Stimulated activated naive B cell treated with anti-CD40 and anti-IgM and Interleukin-4, amounts not matched to agents 10 μg/mL and 1 μg/mL and 100 μg/mL, for 72 hours (primary cell): ENCODE data around the gene TCAP.
A peak's percentile ranks its signal among the peaks of the same experiment; 100 is the strongest.

Experiments
- ATAC-seq, 2 donors: fragments of 150-1000 bp; cut with Tn5 transposase; replicated peaks; 2 replicates each; pipeline ENCODE4 v1.10.0; 2021; ENCODE audit warnings: moderate library complexity in 1 of 2
- DNase-seq: peaks from one replicate; pipeline ENCODE4 v3.0.0; 2021
- H3K27ac Mint-ChIP-seq: one replicate; pipeline ENCODE4 v1.8.0; 2022; ENCODE audit warnings: mild to moderate bottlenecking, mixed read lengths
- H3K27me3 Mint-ChIP-seq, 2 donors: one replicate each; pipeline ENCODE4 v1.8.0; 2022; ENCODE audit warnings: mixed read lengths in 2 of 2
- H3K36me3 Mint-ChIP-seq, 2 donors: one replicate each; pipeline ENCODE4 v1.8.0; 2022; ENCODE audit warnings: mixed read lengths in 2 of 2, mild to moderate bottlenecking in 1 of 2
- H3K4me1 Mint-ChIP-seq, 2 donors: one replicate each; pipeline ENCODE4 v1.8.0; 2022; ENCODE audit warnings: mixed read lengths in 2 of 2, mild to moderate bottlenecking in 1 of 2
- H3K4me3 Mint-ChIP-seq, 2 donors: one replicate each; pipeline ENCODE4 v1.8.0; 2022; ENCODE audit warnings: mild to moderate bottlenecking in 2 of 2, mixed read lengths in 2 of 2, moderate library complexity in 1 of 2
- H3K9me3 Mint-ChIP-seq, 2 donors: one replicate each; pipeline ENCODE4 v1.8.0; 2022; ENCODE audit warnings: mixed read lengths in 2 of 2, mild to moderate bottlenecking in 1 of 2

Gene TCAP

GRCh38 chr17:39650121-39650579 is 15.0 kb upstream of the TCAP start:
- ATAC-seq, result no peak
- DNase-seq, result no peak
- H3K4me3 Mint-ChIP-seq, result no peak overlapping the region
- no peaks in the 10 kb centered on the region for H3K9me3 Mint-ChIP-seq
- no peak overlapping the region for H3K27ac Mint-ChIP-seq
- H3K36me3 Mint-ChIP-seq, result peaks cover 21 to 30% of the 10 kb centered on the region in 2 donors
- no peaks in the 10 kb centered on the region for H3K27me3 Mint-ChIP-seq
- H3K4me1 Mint-ChIP-seq, result peaks cover 30 to 69% of the 10 kb centered on the region in 2 donors

DNA sequence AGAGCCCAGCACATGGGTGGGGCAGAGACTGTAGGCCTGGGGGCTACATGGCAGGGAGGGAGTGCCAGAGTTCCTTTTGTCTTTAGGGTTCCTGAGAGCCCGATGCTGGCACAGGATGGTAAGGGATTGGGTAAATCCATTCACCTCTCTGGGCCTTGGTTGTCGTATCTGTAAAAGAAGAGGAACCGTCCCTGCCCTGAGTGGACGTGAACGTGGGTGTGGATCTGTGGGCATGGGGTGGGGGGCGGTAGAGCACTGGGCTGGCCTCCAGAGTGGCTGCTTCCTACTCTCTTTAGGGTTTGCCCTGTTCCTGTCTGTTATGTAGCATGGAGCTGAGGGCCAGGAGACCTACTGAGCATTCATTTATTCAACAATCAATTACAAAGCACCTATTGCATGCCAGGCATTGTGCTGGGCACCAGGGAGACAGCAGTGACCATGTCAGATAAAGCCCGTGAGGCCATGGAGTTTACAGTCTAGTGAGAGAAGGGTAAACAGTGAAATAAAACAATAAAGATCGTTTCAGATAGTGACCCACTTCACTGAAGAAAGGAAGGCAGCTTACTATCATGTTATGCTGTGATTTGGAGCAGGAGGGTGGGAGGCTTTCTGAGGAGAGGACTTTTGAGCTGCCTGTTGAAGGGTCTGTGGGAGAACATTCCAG is 13.1 kb upstream of the TCAP start:
- Mint-ChIP-seq H3K27ac (no peak overlapping the region), H3K4me3 (no peak overlapping the region), H3K9me3 (no peaks in the 10 kb centered on the region), H3K27me3 (no peaks in the 10 kb centered on the region), H3K4me1 (peaks cover 32 to 73% of the 10 kb centered on the region in 2 donors), H3K36me3 (peaks cover 24 to 40% of the 10 kb centered on the region in 2 donors)
- DNase-seq (no peak), ATAC-seq (no peak)

DNA sequence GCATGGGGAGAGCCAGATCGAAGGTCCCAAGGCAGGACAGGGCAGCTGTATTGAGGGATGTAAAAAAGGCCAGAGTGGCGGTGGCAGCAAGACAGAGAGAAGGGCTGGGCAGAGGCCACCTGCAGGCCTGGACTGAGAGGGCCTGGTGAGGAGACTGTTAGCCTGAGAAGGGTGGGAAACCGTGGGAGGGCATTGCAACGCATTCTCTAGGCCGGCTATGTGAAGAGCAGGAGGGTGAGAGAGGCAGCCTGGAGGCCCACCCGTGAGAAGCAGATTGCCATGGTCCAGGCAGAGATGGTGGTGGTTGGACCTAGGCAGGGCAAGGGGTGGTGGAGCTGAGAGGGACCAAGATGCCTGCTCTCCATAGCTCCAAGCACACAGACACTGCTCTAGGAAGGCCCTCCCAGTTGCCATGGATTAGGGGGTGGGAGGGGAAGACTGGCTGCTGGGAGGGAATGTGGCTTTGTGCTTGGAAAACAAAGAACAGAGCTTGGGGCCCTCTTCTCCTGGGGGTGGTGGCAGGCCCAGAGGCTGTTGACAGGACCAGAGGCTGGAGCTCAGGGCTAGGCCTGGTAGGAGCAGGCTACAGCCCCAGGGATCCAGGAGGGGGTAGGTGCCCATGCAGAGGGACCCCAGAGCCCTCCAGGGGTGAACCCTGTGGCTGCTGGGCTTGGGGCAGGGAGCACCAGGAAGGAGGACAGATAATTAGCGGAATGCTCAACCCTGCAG is 12.4 kb upstream of the TCAP start:
- Mint-ChIP-seq H3K4me1 (peaks cover 33 to 70% of the 10 kb centered on the region in 2 donors), H3K27ac (no peak overlapping the region), H3K4me3 (no peak overlapping the region), H3K27me3 (no peaks in the 10 kb centered on the region), H3K36me3 (peaks cover 26 to 43% of the 10 kb centered on the region in 2 donors), H3K9me3 (no peaks in the 10 kb centered on the region)
- DNase-seq (no peak), ATAC-seq (no peak)

GRCh38 chr17:39653316-39653661 is 11.9 kb upstream of the TCAP start:
- no peak overlapping the region for H3K27ac Mint-ChIP-seq
- peaks cover 38 to 75% of the 10 kb centered on the region in 2 donors for H3K4me1 Mint-ChIP-seq
- no peaks in the 10 kb centered on the region for H3K9me3 Mint-ChIP-seq
- peaks cover 28 to 48% of the 10 kb centered on the region in 2 donors for H3K36me3 Mint-ChIP-seq
- no peaks in the 10 kb centered on the region for H3K27me3 Mint-ChIP-seq
- DNase-seq, result no peak
- no peak overlapping the region for H3K4me3 Mint-ChIP-seq
- no peak for ATAC-seq

- no peaks in the 10 kb centered on the region for H3K27me3 Mint-ChIP-seq
- ATAC-seq, result peak; percentile 83 to 86
- no peak for DNase-seq
- peaks cover 39 to 76% of the 10 kb centered on the region in 2 donors for H3K4me1 Mint-ChIP-seq
- H3K27ac Mint-ChIP-seq, result no peak overlapping the region
- no peaks in the 10 kb centered on the region for H3K9me3 Mint-ChIP-seq
- H3K4me3 Mint-ChIP-seq, result no peak overlapping the region
- H3K36me3 Mint-ChIP-seq, result peaks cover 29 to 53% of the 10 kb centered on the region in 2 donors
Measured at GRCh38 chr17:39653662-39654331, 11.4 kb upstream of the TCAP start.

DNA sequence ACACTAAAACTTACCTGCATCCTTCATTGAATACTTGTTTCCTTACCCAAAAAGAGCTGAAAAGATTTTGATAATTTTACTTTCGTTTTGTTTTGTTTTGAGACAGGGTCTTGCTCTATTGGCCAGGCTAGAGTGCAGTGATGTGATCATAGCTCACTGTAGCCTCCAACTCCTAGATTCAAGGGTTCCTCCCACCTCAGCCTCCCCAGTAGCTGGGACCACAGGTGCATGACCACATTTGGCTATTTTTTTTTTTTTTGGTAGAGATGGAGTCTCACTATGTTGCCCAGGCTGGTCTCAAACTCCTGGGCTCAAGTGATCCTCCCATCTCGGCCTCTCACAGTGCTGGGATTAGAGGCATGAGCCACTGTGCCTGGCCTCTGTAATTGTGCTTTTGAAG is 10.0 kb upstream of the TCAP start:
- ATAC-seq, result no peak
- DNase-seq, result no peak
- Mint-ChIP-seq H3K9me3 (no peaks in the 10 kb centered on the region), H3K4me3 (no peak overlapping the region), H3K27ac (no peak overlapping the region), H3K4me1 (peaks cover 49 to 82% of the 10 kb centered on the region in 2 donors), H3K27me3 (no peaks in the 10 kb centered on the region), H3K36me3 (peaks cover 26 to 56% of the 10 kb centered on the region in 2 donors)

GRCh38 chr17:39658346-39658745 is 6.8 kb upstream of the TCAP start:
- H3K27ac Mint-ChIP-seq, result peak overlapping the region; percentile 76
- H3K27me3 Mint-ChIP-seq, result no peaks in the 10 kb centered on the region
- no peak for DNase-seq
- no peak for ATAC-seq
- peaks cover 49 to 81% of the 10 kb centered on the region in 2 donors for H3K4me1 Mint-ChIP-seq
- H3K4me3 Mint-ChIP-seq, result no peak overlapping the region
- peaks cover 36 to 66% of the 10 kb centered on the region in 2 donors for H3K36me3 Mint-ChIP-seq
- H3K9me3 Mint-ChIP-seq, result no peaks in the 10 kb centered on the region

- peaks cover 34 to 66% of the 10 kb centered on the region in 2 donors for H3K36me3 Mint-ChIP-seq
- no peaks in the 10 kb centered on the region for H3K9me3 Mint-ChIP-seq
- peaks cover 46 to 79% of the 10 kb centered on the region in 2 donors for H3K4me1 Mint-ChIP-seq
- DNase-seq, result no peak
- peak overlapping the region; percentile 88 for H3K27ac Mint-ChIP-seq
- peak overlapping the region in 1 of 2 donors; percentile 67 for H3K4me3 Mint-ChIP-seq
- peak in 1 of 2 donors; percentile 7 for ATAC-seq
- H3K27me3 Mint-ChIP-seq, result no peaks in the 10 kb centered on the region
Measured at GRCh38 chr17:39658760-39659159, 6.4 kb upstream of the TCAP start.

GRCh38 chr17:39659279-39660010 is 5.7 kb upstream of the TCAP start:
- Mint-ChIP-seq H3K27me3 (no peaks in the 10 kb centered on the region), H3K36me3 (peaks cover 38 to 67% of the 10 kb centered on the region in 2 donors), H3K4me1 (peaks cover 48 to 79% of the 10 kb centered on the region in 2 donors), H3K4me3 (peak overlapping the region; percentile 56 to 76), H3K27ac (peak overlapping the region; percentile 88), H3K9me3 (no peaks in the 10 kb centered on the region)
- ATAC-seq, result peak; percentile 72 to 80
- no peak for DNase-seq

- ATAC-seq, result peak in 1 of 2 donors; percentile 11
- peak overlapping the region; percentile 56 to 76 for H3K4me3 Mint-ChIP-seq
- H3K27me3 Mint-ChIP-seq, result no peaks in the 10 kb centered on the region
- no peak for DNase-seq
- no peaks in the 10 kb centered on the region for H3K9me3 Mint-ChIP-seq
- H3K36me3 Mint-ChIP-seq, result peaks cover 38 to 63% of the 10 kb centered on the region in 2 donors
- peak overlapping the region; percentile 88 for H3K27ac Mint-ChIP-seq
- H3K4me1 Mint-ChIP-seq, result peaks cover 52 to 79% of the 10 kb centered on the region in 2 donors
Measured at GRCh38 chr17:39660011-39660360, 5.2 kb upstream of the TCAP start.

- ATAC-seq (no peak), DNase-seq (no peak)
- H3K9me3 Mint-ChIP-seq, result no peaks in the 10 kb centered on the region
- H3K36me3 Mint-ChIP-seq, result peaks cover 33 to 57% of the 10 kb centered on the region in 2 donors
- peaks cover 59 to 82% of the 10 kb centered on the region in 2 donors for H3K4me1 Mint-ChIP-seq
- no peaks in the 10 kb centered on the region for H3K27me3 Mint-ChIP-seq
- peak overlapping the region; percentile 71 for H3K27ac Mint-ChIP-seq
- H3K4me3 Mint-ChIP-seq, result no peak overlapping the region
Measured at GRCh38 chr17:39660397-39661385, 4.5 kb upstream of the TCAP start.

DNA sequence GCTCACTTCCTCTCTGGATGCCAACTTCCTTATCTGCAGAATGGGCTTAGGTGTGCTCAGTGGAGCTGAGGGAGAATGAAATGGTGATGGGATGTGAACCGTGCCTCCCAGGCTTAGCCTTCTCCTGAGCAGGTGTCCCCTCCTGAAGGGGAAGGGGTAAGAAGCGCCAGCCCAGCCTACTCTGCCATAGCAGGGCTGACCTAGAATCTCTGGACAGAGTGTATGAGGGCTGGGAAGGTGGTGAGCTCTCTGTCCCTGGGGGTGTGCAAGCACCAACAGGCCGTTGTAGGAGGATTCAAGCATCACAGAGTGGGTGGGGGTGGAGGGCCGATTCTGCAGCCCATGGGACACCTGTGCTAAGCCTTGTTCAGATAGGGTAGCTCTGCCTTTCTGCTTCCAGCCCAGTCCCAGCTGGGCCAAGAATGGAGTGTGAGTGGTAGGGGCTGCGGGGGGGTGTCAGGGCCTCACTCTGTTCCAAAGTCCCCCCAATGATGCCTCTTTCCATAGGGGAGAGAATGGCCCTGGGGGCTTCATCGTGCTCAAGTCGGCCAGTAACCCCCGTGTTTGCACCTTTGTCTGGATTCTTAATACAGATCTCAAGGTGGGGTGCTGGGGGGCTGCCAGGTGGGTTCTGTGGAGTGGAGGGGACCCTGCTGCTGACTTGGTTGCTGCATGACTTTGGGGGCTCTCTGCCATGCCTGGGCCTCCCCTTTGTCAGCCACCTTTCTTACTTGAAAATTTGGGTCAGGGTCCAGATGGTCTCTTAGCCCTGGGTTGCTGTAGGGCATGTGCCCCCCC is 3.2 kb upstream of the TCAP start:
- Mint-ChIP-seq H3K4me1 (peaks cover 64 to 86% of the 10 kb centered on the region in 2 donors), H3K36me3 (peaks cover 32 to 51% of the 10 kb centered on the region in 2 donors), H3K4me3 (no peak overlapping the region), H3K9me3 (no peaks in the 10 kb centered on the region), H3K27ac (no peak overlapping the region), H3K27me3 (peaks cover 4 to 11% of the 10 kb centered on the region in 2 donors)
- no peak for ATAC-seq
- no peak for DNase-seq
